AG09319 (cell line): ENCODE data around the gene PTPRD.

Experiments used
- DNase-seq: peaks from one replicate; pipeline ENCODE4 v3.0.0-alpha.2; 2010; ENCODE audit warnings: low read depth; ENCODE audit errors: extremely low read depth
- TF ChIP-seq, protein P1 (sequence below): IDR thresholded peaks from 2 replicates; pipeline ENCODE4 v1.5.1; 2011; ENCODE audit warnings: low read depth, mild to moderate bottlenecking, inconsistent platforms, low read length, moderate library complexity

The PTPRD gene

DNA sequence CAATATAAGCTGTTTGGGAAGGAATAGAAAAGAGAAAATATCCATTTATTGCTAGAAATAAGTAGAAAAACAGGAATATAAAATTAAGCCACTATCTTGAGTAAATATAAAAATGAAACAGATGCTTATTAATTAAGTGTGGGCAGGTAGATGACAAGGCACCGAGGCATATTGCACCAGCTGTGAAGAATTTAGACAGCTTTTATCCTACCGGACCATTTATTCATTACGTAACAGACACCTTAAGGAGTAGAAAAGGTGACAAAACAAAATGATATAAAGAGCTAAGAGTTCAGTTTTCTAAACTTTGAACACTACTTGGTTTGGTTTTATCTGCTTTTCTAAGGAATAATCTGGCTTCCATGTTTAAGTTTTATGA, 404.1 kb downstream of the PTPRD start:
- no peak for DNase-seq
- TF ChIP-seq, protein P1, sequence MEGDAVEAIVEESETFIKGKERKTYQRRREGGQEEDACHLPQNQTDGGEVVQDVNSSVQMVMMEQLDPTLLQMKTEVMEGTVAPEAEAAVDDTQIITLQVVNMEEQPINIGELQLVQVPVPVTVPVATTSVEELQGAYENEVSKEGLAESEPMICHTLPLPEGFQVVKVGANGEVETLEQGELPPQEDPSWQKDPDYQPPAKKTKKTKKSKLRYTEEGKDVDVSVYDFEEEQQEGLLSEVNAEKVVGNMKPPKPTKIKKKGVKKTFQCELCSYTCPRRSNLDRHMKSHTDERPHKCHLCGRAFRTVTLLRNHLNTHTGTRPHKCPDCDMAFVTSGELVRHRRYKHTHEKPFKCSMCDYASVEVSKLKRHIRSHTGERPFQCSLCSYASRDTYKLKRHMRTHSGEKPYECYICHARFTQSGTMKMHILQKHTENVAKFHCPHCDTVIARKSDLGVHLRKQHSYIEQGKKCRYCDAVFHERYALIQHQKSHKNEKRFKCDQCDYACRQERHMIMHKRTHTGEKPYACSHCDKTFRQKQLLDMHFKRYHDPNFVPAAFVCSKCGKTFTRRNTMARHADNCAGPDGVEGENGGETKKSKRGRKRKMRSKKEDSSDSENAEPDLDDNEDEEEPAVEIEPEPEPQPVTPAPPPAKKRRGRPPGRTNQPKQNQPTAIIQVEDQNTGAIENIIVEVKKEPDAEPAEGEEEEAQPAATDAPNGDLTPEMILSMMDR, result no peak

DNA sequence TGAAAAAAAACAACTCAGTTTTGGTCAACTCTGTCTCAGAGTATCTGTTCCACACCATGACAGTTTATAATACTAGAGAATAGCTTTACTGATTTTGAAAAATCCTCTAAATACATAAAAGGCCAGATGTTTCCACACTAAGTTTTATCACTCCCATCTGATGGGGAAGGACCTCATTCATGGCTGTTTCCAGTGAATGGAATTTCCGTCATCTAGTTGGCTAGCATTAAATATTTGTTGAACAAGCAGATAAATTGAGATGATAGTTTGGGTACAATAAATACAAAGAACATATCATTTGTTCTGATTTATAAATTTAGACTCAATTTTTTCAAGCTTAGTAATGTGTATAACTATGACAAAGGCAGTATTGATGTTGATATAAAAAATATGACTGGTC, 408.5 kb downstream of the PTPRD start:
- no peak for DNase-seq
- TF ChIP-seq, protein P1, result no peak

DNA sequence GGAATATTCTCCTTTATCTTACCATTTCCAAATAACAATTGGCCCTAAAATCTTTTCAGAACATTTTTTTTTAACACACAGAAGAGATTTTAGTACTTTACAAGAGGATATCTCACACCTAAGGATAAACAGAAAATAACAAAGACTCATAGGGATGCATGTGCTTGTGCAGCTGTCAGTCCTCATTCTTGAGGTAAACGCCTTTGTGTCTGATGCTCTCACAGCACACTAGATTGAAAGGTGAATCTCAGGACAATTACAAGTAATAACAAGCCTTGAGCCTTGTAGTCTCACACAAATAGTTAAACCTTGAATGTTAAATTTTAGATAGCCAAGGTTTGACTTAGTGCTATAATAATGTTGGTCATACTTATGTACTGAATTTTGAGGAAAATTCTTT, 439.2 kb downstream of the PTPRD start:
- DNase-seq, result no peak
- TF ChIP-seq, protein P1, result no peak

DNA sequence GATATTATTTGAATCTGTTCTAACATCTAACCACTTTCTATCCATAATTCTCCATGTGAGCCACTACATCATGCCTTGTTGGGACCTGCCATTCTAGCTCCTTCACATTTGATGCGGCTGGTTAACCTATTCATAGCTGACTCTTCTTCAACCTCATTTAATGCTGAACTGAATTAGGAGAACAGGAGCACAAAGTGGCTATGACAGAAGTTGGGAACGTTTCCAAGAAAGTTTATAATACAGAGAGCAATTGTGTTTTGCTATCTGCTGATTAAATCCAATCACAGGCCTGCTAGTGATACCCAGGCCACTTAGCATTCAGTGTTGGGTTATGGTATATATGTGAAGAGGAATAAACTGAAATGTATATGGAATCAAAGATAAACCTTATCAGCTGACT, 440.3 kb downstream of the PTPRD start:
- DNase-seq, result no peak
- TF ChIP-seq, protein P1, result no peak

DNA sequence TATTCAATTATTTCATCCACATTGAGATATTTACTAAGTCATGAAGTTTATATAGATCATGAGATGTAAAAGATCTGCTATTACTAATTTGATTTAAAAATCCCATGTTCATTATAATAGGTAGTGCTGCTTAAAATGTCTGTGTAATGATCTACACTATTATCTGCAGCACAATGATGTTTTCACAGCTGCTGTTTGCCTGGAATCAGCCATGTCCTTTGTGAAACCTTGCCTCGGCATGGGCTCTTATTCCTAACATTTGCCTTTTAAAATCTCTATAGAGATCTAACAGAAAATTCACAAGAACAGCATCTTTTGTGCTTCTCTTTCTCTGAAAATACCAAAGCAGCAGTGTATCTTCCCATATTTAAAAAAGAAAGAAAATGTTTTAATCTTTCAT, 444.6 kb downstream of the PTPRD start:
- no peak for DNase-seq
- TF ChIP-seq, protein P1, result no peak

DNA sequence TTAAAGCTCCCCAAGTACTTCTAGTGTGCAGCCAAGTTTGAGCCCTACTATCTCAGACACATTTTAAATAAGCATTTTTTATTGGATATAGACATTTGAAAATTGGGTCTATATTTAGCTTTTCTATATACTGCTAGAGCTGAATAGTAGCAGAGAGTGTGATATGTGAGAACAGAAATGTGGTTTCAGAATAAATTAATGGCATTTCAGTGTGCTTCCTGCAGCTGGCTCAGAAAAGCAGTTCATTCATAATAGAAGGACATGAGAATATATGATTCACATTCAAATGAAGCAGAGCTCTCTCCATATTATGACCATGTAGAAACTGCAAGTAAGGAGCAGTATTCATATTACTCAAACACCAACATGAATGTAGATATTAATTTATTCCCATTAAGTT, 464.0 kb downstream of the PTPRD start:
- TF ChIP-seq, protein P1, result no peak
- no peak for DNase-seq

DNA sequence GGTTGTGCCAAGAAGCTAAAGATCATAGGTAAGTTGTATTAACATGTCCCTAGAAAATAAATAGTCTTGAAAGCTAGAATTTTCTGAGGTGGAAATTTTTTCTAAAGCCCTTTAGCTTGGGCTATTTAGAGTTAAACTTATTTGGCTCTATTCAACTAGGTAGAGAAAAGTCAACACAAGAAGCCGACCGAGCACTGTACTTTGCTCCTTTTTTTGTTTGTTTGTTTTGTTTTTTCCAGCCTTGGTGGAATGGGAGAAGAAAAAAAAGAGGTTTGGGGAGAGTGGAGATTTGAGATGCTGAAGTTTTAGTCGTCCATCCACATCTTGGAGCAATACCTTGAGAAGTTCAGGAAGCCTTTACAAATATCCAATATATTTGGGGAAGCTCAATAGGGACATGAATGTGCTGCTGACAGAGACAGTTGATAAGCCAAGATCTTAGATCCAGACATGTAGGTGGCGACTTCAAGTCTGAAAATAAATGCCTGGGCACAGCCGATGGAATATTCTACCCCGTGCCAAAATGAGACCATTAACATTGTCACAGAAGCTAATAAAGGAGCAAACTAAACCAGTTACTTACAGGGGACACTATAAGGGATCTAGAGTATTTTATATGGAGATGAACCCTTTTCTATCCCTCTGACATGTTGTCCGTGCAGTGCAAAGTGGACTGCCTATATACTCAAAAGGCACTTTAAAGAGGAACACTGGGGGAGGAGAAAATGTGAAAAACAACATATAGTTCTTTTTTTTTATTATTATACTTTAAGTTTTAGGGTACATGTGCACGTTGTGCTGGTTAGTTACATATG, 466.1 kb downstream of the PTPRD start:
- no peak for DNase-seq
- TF ChIP-seq, protein P1, result no peak
